Inferior parietal cortex (tissue), 1 donor: ENCODE measurements around the gene DLL4.

Experiments used
- DNase-seq: peaks from one replicate; pipeline ENCODE4 v3.0.0-alpha.2; 2016; ENCODE audit errors: extremely low spot score

Gene DLL4

DNA sequence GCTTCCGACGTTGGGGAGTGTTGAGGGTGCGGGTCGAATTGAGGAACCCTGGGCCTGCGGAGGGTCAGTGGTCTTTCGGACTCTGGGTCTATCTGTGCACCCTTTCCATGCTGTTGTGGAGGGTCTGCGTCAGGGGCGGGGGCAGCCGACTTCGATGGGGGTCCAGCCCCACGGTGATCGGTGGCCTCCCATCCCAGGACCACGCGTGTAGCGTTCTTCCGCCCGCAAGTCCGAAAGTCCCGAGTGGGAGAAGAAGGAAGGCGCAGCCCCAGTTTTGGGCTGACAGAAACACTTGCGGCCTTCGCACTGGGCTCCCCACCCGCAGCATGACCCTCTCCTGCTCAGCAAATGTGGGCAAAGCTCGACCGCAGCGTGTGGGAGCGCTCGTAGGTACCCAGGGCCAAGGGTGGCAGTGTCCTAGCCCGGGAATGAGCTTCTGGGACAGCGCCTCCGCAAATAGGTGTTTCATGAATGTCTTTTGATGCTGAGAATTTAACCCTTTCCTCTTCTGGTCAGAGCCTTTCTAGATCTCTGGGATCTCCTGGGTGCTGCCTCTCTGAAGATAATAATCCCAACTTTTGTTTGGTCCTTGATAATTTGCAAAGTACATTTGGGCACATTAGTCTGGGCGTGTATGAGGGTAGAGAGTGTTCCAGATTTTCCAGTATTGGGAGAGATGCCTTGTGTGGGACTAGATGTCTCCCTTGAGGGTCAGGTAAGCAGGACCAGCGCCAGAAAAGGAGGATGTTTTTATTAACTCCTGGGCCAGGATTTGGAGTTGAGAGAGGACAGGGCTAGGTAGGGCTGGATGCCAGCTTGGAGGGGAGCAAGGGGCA is 2.3 kb upstream of the DLL4 start:
- DNase-seq: no peak

GRCh38 chr15:40927495-40927872 is 1.7 kb upstream of the DLL4 start:
- DNase-seq: no peak

DNA sequence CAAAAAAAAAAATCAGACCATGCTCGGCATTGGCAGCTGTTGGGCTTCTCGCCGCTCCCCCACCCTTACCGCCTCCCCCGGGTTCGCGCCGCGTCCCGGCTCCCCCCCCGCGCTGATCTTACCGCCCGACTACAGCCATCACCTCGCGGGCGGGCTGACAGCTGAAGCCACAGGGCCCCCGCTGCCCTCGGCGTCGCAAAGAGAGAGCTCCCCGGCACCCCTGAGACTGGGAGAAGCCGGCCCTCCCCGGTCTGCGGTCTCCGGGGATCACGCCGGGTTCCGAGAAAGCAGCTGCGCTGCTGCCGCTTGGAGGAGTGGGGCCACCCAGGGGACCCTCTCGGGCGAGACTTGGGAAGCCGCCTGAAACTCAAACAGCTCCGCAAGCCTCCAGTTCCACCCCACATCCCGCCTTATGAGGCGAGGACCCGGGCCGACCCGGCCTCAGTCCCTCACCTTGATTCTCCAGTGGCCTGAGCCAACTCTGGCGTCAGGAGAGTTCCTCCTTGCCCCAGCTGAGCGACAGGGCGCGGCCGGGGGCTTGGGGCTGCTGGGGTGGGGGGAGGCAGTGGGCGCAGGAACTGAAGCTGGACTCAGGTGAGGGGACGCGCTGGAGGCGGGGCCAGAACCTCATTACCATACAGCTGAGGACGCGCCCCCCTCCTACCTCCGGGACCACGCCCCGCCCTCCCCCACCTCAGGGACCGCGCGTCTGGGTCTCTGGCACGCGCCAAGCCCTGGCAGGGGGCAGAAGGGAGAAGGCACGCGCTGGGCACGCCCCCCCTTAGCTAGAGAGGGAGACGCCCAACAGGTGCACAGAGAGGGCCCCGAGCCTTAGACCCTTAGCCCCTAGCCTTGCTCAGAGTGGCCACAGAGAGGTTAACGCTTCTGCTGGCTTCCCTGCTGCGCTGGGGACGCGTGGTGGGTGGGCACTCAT is 1.0 kb upstream of the DLL4 start:
- no peak for DNase-seq

DNA sequence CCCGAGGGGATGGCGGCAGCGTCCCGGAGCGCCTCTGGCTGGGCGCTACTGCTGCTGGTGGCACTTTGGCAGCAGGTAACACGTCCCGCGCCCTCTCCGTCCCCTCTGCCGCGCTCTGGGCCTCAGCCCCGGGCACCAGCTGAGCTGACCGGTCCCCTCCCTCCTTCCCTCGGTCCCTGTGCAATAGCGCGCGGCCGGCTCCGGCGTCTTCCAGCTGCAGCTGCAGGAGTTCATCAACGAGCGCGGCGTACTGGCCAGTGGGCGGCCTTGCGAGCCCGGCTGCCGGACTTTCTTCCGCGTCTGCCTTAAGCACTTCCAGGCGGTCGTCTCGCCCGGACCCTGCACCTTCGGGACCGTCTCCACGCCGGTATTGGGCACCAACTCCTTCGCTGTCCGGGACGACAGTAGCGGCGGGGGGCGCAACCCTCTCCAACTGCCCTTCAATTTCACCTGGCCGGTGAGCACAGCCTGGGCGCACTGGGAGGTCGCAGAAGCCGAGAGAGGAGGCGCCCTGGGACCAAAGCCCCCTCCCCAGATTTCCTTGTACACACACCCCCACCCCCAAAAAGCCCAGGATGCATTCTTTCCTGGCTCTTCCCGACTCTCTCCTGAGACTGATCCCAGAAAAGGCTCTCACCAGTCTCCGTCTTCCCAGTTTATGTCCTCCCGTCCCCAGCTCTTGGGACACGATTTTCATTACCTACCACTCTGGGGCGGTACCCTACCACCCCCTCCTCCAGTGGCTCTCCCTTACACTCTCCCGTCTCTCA is 705 bp downstream of the DLL4 start:
- DNase-seq: no peak

GRCh38 chr15:40930430-40931299 is 1.5 kb downstream of the DLL4 start:
- DNase-seq: no peak

DNA sequence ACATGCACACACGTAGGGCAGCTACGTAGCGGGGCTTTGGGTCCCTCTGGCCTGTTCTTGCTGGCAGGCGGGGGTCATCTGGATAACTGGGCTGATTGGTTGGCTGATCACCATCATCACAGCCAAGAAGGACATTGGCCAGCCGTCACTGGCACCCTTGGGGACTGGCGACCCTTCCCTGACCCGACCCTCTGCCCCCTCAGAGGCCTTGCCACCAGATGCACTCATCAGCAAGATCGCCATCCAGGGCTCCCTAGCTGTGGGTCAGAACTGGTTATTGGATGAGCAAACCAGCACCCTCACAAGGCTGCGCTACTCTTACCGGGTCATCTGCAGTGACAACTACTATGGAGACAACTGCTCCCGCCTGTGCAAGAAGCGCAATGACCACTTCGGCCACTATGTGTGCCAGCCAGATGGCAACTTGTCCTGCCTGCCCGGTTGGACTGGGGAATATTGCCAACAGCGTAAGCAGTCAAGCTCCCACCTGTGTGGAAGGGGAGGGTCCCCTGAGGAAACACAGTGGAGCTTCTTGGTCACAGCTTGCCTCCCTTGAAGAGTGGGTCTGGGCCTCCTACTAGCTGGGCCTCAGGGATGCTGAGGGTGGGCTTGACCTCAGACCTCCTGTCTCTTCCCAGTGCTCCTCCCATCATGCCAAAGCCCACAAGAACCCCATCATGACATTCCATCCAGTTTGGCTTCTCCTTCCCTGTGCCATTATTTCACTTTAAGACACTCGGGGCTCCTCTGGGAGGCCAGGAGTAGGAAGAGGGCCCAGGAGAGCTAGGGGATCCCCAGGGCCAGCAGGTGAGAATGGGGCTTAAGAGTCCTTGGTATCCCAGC is 2.4 kb downstream of the DLL4 start:
- no peak for DNase-seq

- no peak for DNase-seq
Observed at GRCh38 chr15:40932156-40932555, 3.0 kb downstream of the DLL4 start.

- DNase-seq: no peak
Observed at GRCh38 chr15:40932649-40933516, 3.7 kb downstream of the DLL4 start.

DNA sequence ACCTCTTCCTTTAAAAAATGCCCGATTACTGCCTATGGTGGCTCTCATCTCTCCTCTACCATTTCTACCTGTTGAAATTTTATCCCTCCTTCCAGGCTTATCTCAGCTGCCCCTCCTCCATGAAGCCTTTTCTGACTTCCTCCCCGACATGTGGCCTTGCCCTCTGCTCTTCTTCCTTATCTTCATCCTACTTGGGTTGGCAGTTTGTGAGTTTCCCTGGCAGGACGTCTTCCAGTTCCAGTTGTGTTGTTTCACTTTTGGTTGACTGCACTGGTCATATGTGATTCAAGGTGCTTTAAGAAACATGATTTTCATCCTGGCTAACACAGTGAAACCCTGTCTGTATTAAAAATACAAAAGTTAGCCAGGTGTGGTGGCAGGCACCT is 4.4 kb downstream of the DLL4 start:
- no peak for DNase-seq

GRCh38 chr15:40934457-40934856 is 5.3 kb downstream of the DLL4 start:
- no peak for DNase-seq

- DNase-seq: no peak
Observed at GRCh38 chr15:40936234-40936708, 7.1 kb downstream of the DLL4 start.

GRCh38 chr15:40936709-40937666 is 7.8 kb downstream of the DLL4 start:
- no peak for DNase-seq

DNA sequence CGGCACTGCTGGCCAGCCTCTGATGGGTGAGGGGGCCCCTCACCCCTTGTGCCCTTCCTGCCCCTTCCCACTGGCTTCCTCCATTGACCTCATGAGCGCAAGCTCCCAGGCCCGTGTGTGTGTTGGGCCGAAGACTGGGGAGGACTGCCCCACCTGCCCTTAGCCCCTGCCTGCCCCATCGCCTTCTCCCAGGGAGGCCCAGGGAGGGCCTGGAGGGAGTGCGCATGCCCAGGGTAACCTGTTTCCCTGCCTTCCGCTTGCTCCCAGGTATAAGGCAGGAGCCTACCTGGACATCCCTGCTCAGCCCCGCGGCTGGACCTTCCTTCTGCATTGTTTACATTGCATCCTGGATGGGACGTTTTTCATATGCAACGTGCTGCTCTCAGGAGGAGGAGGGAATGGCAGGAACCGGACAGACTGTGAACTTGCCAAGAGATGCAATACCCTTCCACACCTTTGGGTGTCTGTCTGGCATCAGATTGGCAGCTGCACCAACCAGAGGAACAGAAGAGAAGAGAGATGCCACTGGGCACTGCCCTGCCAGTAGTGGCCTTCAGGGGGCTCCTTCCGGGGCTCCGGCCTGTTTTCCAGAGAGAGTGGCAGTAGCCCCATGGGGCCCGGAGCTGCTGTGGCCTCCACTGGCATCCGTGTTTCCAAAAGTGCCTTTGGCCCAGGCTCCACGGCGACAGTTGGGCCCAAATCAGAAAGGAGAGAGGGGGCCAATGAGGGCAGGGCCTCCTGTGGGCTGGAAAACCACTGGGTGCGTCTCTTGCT is 8.8 kb downstream of the DLL4 start:
- DNase-seq: no peak

DNA sequence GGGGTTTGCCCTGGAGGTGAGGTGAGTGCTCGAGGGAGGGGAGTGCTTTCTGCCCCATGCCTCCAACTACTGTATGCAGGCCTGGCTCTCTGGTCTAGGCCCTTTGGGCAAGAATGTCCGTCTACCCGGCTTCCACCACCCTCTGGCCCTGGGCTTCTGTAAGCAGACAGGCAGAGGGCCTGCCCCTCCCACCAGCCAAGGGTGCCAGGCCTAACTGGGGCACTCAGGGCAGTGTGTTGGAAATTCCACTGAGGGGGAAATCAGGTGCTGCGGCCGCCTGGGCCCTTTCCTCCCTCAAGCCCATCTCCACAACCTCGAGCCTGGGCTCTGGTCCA is 9.4 kb downstream of the DLL4 start:
- no peak for DNase-seq

GRCh38 chr15:40940296-40940801 is 11.2 kb downstream of the DLL4 start:
- no peak for DNase-seq

DNA sequence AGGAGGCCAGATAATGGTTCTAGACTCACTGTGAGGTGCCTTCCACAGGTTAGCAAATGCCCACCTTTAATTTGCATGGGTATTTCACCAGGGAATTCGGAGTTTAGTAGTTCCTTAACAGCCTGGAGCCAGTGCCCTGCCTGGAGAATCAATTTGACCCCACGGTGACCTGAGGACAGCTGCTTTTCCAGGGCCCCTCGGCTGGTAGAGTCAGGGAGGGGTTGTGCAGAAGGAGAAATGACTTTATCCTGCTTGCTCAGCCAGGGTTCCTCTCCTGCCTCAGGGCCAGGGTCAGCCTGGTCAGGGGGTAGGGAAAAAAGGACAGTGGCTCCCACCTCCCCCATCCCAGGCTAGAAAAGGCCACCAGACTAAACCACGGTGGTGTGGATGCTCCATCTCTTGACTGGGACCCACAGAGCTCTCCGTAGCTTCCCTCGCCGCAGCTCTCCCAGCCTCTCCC is 12.0 kb downstream of the DLL4 start:
- no peak for DNase-seq
